A549 (cell line): Measurements from ENCODE around the gene PRPSAP2. TPM values are rescaled to one million over a fixed set of nuclear protein-coding genes. Genes with fewer than 3 reads are reported as not detected.

Source experiments
- ATAC-seq, 2 experiments: fragments of 200-7000 bp in 1 of 2; fragments of >200 bp in 1 of 2; cut with Nextera tagmentation in 1 of 2; cut with Tn5 transposase in 1 of 2; 3 replicates each; pipeline versions ENCODE4 v1.8.0 to v1.9.1; 2018 to 2020; ENCODE audit warnings: mild to moderate bottlenecking in 1 of 2, moderate library complexity in 1 of 2
- CTCF ChIA-PET: fragments of 300-600 bp; sonication (Branson Sonifier 250); formaldehyde crosslinking; extraction: SDS; loops from one replicate; lab custom pipeline; 2021; ENCODE audit warnings: antibody characterized with exemption, inconsistent platforms; lab: Yijun Ruan, JAX
- POLR2A ChIA-PET: fragments of 350-600 bp; formaldehyde crosslinking; extraction: SDS; loops from one replicate; lab custom pipeline; 2021; ENCODE audit warnings: antibody characterized with exemption, inconsistent platforms; lab: Yijun Ruan, JAX
- DNase-seq, 2 experiments: peaks; one replicate each; pipeline versions ENCODE4 v3.0.0 to v3.0.0-alpha.2; 2011 to 2016; ENCODE audit warnings: low read depth in 1 of 2, low spot score in 1 of 2
- FAIRE-seq: peaks from 2 replicates; lab custom pipeline; 2011; peaks lifted over from hg19 to GRCh38; lab: Jason Lieb, UNC
- H3K27ac ChIP-seq, 2 experiments: fragments of >200 bp; sonication (Bioruptor Twin); formaldehyde crosslinking; 3 replicates each; pipeline ENCODE4 v1.5.1; 2016 to 2017
- H3K4me1 ChIP-seq: fragments of >200 bp; sonication (Bioruptor Twin); formaldehyde crosslinking; 3 replicates; pipeline ENCODE4 v1.6.1; 2016
- H3K4me2 ChIP-seq: fragments of >200 bp; sonication (Bioruptor Twin); formaldehyde crosslinking; 3 replicates; pipeline ENCODE4 v1.6.1; 2016
- H3K4me3 ChIP-seq: fragments of >200 bp; sonication (Bioruptor Twin); formaldehyde crosslinking; 3 replicates; pipeline ENCODE4 v1.5.1; 2016
- H3K9me3 ChIP-seq: fragments of >200 bp; sonication (Bioruptor Twin); formaldehyde crosslinking; 3 replicates; pipeline ENCODE4 v1.6.1; 2016
- CHD4 ChIP-seq: fragments of 200-600 bp; sonication (generic); IDR thresholded peaks from 2 replicates; pipeline ENCODE4 v1.6.1; 2016; ENCODE audit warnings: antibody characterized with exemption, mild to moderate bottlenecking, borderline replicate concordance
- EHF ChIP-seq: fragments of 250-450 bp; sonication (Bioruptor Pico); IDR thresholded peaks from 2 replicates; pipeline ENCODE4 v1.5.0; 2020; ENCODE audit warnings: mild to moderate bottlenecking
- ESRRA ChIP-seq: fragments of 150-350 bp; IDR thresholded peaks from 2 replicates; pipeline ENCODE4 v1.6.1; 2014; ENCODE audit warnings: mild to moderate bottlenecking, low read length, borderline replicate concordance
- FOSL2 ChIP-seq, 2 experiments: fragments of 450-650 bp in 1 of 2; fragments of >200 bp in 1 of 2; sonication (Bioruptor Twin) in 1 of 2; formaldehyde crosslinking; IDR thresholded peaks; 2 replicates each; pipeline versions ENCODE4 v1.5.0 to v1.6.1; 2016 to 2020; ENCODE audit warnings: mild to moderate bottlenecking in 1 of 2, moderate library complexity in 1 of 2
- HOXB13 ChIP-seq: fragments of 250-450 bp; sonication (Bioruptor Pico); IDR thresholded peaks from 2 replicates; pipeline ENCODE4 v1.5.0; 2020; ENCODE audit warnings: low read depth, mild to moderate bottlenecking, moderate library complexity
- KDM5A ChIP-seq: fragments of 200-600 bp; sonication (generic); IDR thresholded peaks from 2 replicates; pipeline ENCODE4 v1.6.1; 2016; ENCODE audit warnings: antibody characterized with exemption, mild to moderate bottlenecking
- MAFK ChIP-seq: fragments of 450-650 bp; IDR thresholded peaks from 2 replicates; pipeline ENCODE4 v1.6.1; 2014; ENCODE audit not compliant: partially characterized antibody
- MYC ChIP-seq: IDR thresholded peaks from 2 replicates; pipeline ENCODE4 v1.6.1; 2012; ENCODE audit warnings: mild to moderate bottlenecking, inconsistent platforms, low read length, improper control_type of control experiment, borderline replicate concordance
- POLR2A ChIP-seq: IDR thresholded peaks from 2 replicates; pipeline ENCODE4 v1.6.1; 2012; ENCODE audit warnings: mild to moderate bottlenecking, low read length
- TFCP2L1 ChIP-seq: fragments of 250-450 bp; sonication (Bioruptor Pico); IDR thresholded peaks from 2 replicates; pipeline ENCODE4 v1.5.0; 2021; ENCODE audit warnings: mild to moderate bottlenecking
- ZFP36 ChIP-seq: fragments of 450-650 bp; IDR thresholded peaks from 2 replicates; pipeline ENCODE4 v1.6.1; 2014; ENCODE audit warnings: borderline replicate concordance; ENCODE audit not compliant: partially characterized antibody
- ZNF302 ChIP-seq: fragments of 250-450 bp; sonication (Bioruptor Pico); IDR thresholded peaks from 2 replicates; pipeline ENCODE4 v1.9.0; 2021; ENCODE audit warnings: inconsistent platforms, mild to moderate bottlenecking, moderate library complexity
- WGBS: methylation state at CpG from one replicate; pipeline ENCODE4 v1.1.6; 2017; ENCODE audit errors: missing lambda C conversion rate; 5-methylcytosine and 5-hydroxymethylcytosine counted together
- polyA plus RNA-seq, 4 experiments: library from polyadenylated mRNA; depleted of rRNA in 3 of 4; stranded (reverse); fragments of >200 nt; fragmentation: RNase III in 1 of 4; extraction: RNeasy Plus Mini Kit Qiagen cat#74134 plus additional on column Dnase treatment in 1 of 4; gene quantifications; 2 replicates in 3 of 4; 3 replicates in 1 of 4; pipeline ENCODE4 v1.2.3, GENCODE V29; 2011 to 2017
- TF ChIP-seq, protein P1 (sequence below): IDR thresholded peaks from 2 replicates; pipeline ENCODE4 v1.6.1; 2012; ENCODE audit warnings: low read depth, borderline replicate concordance
- TF ChIP-seq, protein P2 (sequence below): fragments of 200-600 bp; sonication (generic); IDR thresholded peaks from 2 replicates; pipeline ENCODE4 v1.6.1; 2016; ENCODE audit warnings: antibody characterized with exemption, mild to moderate bottlenecking, moderate library complexity
- TF ChIP-seq, protein P3 (sequence below): IDR thresholded peaks from 2 replicates; pipeline ENCODE4 v1.6.1; 2012
- TF ChIP-seq, protein P4 (sequence below): fragments of 450-650 bp; IDR thresholded peaks from 2 replicates; pipeline ENCODE4 v1.6.1; 2014; ENCODE audit warnings: antibody characterized with exemption
- TF ChIP-seq, protein P5 (sequence below): fragments of 250-450 bp; sonication (Bioruptor Pico); IDR thresholded peaks from 2 replicates; pipeline ENCODE4 v1.5.0; 2020; ENCODE audit warnings: low read depth, mild to moderate bottlenecking, moderate library complexity

The PRPSAP2 gene
- polyA plus RNA-seq, 2 of the 4 experiments (the other 2 are of a cell fraction), result 53.3 to 82.1 TPM

DNA sequence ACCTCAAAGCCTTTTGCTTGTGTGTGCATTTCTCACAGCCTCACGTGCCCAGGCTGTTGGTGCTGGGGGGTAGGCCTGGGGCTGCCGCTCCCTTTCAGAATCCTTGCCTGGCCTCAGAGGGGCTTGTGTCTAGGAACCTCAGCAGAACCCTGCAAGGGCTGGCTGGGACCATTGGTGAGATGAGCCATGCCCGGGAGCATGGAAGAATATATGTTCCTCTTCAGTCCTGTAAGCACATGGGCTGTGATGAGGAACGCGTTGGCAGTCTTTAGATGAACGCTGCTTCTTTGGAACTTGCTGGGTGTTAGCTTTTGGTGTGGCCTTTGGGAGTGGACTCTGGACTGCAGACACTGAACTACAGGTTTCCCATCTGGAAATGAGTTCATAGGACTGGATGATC lies 62.0 kb downstream of the PRPSAP2 start:
- H3K9me3 ChIP-seq, result no peaks in the 10 kb centered on the region
- no peak overlapping the region for H3K4me3 ChIP-seq
- H3K4me2 ChIP-seq, result peak overlapping the region; percentile 87
- DNase-seq (peak in 1 of 2 experiments; percentile 62), FAIRE-seq (no peak), ATAC-seq (peak; percentile 17 to 59; a peak in 5 of 6 replicates)
- CTCF ChIA-PET, result no interaction called here
- H3K4me1 ChIP-seq, result peaks cover 43% of the 10 kb centered on the region
- TF ChIP-seq MYC (peak; percentile 56; the same call in 1 of the 2 replicates), EHF (no peak), ZNF302 (CRISPR knock-in tag) (0 out of 2 replicates have a peak, but pooled peaks have one; percentile 21), CHD4 (no peak), MAFK (peak; percentile 2), HOXB13 (CRISPR knock-in tag) (peak; percentile 55; the same call in 1 of the 2 replicates)
- TF ChIP-seq, protein P1, sequence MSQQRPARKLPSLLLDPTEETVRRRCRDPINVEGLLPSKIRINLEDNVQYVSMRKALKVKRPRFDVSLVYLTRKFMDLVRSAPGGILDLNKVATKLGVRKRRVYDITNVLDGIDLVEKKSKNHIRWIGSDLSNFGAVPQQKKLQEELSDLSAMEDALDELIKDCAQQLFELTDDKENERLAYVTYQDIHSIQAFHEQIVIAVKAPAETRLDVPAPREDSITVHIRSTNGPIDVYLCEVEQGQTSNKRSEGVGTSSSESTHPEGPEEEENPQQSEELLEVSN, result 0 out of 2 replicates have a peak, but pooled peaks have one; percentile 21
- TF ChIP-seq, protein P2, sequence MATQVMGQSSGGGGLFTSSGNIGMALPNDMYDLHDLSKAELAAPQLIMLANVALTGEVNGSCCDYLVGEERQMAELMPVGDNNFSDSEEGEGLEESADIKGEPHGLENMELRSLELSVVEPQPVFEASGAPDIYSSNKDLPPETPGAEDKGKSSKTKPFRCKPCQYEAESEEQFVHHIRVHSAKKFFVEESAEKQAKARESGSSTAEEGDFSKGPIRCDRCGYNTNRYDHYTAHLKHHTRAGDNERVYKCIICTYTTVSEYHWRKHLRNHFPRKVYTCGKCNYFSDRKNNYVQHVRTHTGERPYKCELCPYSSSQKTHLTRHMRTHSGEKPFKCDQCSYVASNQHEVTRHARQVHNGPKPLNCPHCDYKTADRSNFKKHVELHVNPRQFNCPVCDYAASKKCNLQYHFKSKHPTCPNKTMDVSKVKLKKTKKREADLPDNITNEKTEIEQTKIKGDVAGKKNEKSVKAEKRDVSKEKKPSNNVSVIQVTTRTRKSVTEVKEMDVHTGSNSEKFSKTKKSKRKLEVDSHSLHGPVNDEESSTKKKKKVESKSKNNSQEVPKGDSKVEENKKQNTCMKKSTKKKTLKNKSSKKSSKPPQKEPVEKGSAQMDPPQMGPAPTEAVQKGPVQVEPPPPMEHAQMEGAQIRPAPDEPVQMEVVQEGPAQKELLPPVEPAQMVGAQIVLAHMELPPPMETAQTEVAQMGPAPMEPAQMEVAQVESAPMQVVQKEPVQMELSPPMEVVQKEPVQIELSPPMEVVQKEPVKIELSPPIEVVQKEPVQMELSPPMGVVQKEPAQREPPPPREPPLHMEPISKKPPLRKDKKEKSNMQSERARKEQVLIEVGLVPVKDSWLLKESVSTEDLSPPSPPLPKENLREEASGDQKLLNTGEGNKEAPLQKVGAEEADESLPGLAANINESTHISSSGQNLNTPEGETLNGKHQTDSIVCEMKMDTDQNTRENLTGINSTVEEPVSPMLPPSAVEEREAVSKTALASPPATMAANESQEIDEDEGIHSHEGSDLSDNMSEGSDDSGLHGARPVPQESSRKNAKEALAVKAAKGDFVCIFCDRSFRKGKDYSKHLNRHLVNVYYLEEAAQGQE, result no peak
- TF ChIP-seq, protein P3, sequence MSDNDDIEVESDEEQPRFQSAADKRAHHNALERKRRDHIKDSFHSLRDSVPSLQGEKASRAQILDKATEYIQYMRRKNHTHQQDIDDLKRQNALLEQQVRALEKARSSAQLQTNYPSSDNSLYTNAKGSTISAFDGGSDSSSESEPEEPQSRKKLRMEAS, result peak; percentile 67
- TF ChIP-seq, protein P4, sequence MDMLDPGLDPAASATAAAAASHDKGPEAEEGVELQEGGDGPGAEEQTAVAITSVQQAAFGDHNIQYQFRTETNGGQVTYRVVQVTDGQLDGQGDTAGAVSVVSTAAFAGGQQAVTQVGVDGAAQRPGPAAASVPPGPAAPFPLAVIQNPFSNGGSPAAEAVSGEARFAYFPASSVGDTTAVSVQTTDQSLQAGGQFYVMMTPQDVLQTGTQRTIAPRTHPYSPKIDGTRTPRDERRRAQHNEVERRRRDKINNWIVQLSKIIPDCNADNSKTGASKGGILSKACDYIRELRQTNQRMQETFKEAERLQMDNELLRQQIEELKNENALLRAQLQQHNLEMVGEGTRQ, result no peak
- TF ChIP-seq, protein P5, sequence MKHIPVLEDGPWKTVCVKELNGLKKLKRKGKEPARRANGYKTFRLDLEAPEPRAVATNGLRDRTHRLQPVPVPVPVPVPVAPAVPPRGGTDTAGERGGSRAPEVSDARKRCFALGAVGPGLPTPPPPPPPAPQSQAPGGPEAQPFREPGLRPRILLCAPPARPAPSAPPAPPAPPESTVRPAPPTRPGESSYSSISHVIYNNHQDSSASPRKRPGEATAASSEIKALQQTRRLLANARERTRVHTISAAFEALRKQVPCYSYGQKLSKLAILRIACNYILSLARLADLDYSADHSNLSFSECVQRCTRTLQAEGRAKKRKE (CRISPR knock-in tag), result 0 out of 2 replicates have a peak, but pooled peaks have one; percentile 51
- POLR2A ChIA-PET, result no interaction called here
- 33% methylated on average over 6 of the region's 6 CpGs for WGBS
- peak overlapping the region; percentile 83 to 92 for H3K27ac ChIP-seq

DNA sequence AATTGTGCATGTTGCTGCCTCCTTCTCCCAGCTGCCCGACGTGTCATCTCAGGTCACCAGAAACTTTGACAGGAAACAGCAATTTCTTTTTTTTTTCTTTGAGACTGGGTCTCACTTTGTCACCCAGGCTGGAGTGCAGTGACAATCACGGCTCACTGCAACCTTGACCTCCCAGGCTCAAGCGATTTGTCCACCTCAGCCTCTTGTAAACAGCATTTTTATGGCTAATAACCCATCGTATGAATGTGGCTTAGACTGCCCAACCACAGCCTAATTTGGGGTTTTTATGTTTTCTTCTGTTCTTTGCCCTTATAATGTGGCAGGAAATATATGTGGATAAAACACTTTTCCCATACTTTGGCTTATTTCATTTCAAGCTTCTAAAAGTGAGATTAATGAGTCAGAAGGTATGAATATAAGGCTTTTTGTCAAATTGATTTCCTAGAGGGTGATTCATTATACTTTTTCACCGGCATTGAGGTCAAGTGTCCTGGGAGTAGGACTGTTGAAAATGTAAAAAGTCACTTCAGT lies 63.0 kb downstream of the PRPSAP2 start:
- Histone ChIP-seq H3K4me3 (peak overlapping the region; percentile 25; the same call in 2 of the 3 replicates), H3K4me2 (peak overlapping the region; percentile 87), H3K9me3 (no peaks in the 10 kb centered on the region), H3K27ac (peak overlapping the region; percentile 89 to 92), H3K4me1 (peaks cover 43% of the 10 kb centered on the region)
- CTCF ChIA-PET, result no interaction called here
- FAIRE-seq (peak; percentile 90), DNase-seq (no peak), ATAC-seq (peak in 1 of 2 experiments; percentile 6; a peak in 2 of 6 replicates)
- POLR2A ChIA-PET, result no interaction called here
- 4% methylated on average over 6 of the region's 6 CpGs for WGBS
- TF ChIP-seq ESRRA (no peak), FOSL2 (IDR thresholded peaks at IDR 0.05) (no peak), FOSL2 (CRISPR knock-in tag; IDR thresholded peaks at IDR 0.05) (peak; percentile 70)

DNA sequence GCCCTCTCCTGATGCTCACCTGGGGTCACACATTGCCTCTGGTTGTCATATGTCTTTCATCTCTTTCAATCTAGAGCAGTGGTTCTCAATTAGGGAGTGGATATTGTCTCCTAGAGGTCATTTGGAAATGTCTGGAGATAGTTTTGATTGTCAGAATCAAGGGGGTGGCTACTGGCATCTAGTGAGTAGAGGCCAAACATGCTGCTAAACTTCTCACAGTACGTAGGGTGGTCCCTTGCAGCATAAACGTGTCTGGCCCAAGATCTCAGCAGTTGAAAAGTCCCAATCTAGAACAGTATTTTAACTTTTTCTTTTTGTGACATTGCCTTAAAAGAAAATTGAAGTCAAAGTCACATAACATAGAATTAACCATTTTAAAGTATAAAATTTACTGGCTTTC lies 63.6 kb downstream of the PRPSAP2 start:
- FAIRE-seq (no peak), DNase-seq (no peak), ATAC-seq (peak; percentile 36 to 52; a peak in 4 of 6 replicates)
- peak overlapping the region; percentile 25; the same call in 2 of the 3 replicates for H3K4me3 ChIP-seq
- 12% methylated on average over 2 of the region's 2 CpGs for WGBS
- peak overlapping the region; percentile 87 for H3K4me2 ChIP-seq
- H3K4me1 ChIP-seq, result peaks cover 43% of the 10 kb centered on the region
- peak overlapping the region; percentile 89 to 92 for H3K27ac ChIP-seq
- CTCF ChIA-PET, result no interaction called here
- POLR2A ChIA-PET, result no interaction called here
- no peaks in the 10 kb centered on the region for H3K9me3 ChIP-seq
- TF ChIP-seq, protein P2, result no peak
- TF ChIP-seq, protein P4, result no peak
- TF ChIP-seq KDM5A (no peak), ZFP36 (no peak), POLR2A (no peak), TFCP2L1 (CRISPR knock-in tag) (no peak)
- TF ChIP-seq, protein P1, result no peak
